SK-N-SH (cell line): ENCODE data around the gene PRF1. TPM values are rescaled to one million over a fixed set of nuclear protein-coding genes. Genes with fewer than 3 reads are reported as not detected.

Source experiments
- CTCF ChIA-PET: fragments of 300-600, 350-600 bp; formaldehyde crosslinking; extraction: SDS; loops from one replicate; lab custom pipeline; 2021; lab: Yijun Ruan, JAX
- POLR2A ChIA-PET: fragments of 350-600 bp; sonication (Branson Sonifier 250); formaldehyde crosslinking; extraction: SDS; loops from one replicate; lab custom pipeline; 2020; ENCODE audit warnings: antibody characterized with exemption, inconsistent platforms; lab: Yijun Ruan, JAX
- DNase-seq: peaks from one replicate; pipeline ENCODE4 v3.0.0; 2012
- H2AFZ ChIP-seq: fragments of 200-600 bp; sonication (generic); 2 replicates; pipeline ENCODE4 v1.8.1; 2016; ENCODE audit warnings: antibody characterized with exemption, mild to moderate bottlenecking, low read depth
- H3F3A ChIP-seq: fragments of 200-600 bp; sonication (generic); replicated peaks from 2 replicates; pipeline ENCODE3; 2016; ENCODE audit warnings: antibody characterized with exemption, mild to moderate bottlenecking; ENCODE audit not compliant: insufficient read depth
- H3K27ac ChIP-seq, 2 experiments: fragments of 200-500 bp in 1 of 2; fragments of 200-600 bp in 1 of 2; sonication (Bioruptor generic) in 1 of 2; sonication (generic), shearing (Covaris generic) in 1 of 2; 2 replicates each; pipeline versions ENCODE4 v1.5.1 to v1.6.1; 2014 to 2016; ENCODE audit warnings: low read depth in 2 of 2, inconsistent platforms in 1 of 2, low read length in 1 of 2, mild to moderate bottlenecking in 1 of 2, mixed read lengths in 1 of 2
- H3K27me3 ChIP-seq: fragments of 200-600 bp; sonication (generic), shearing (Covaris generic); 2 replicates; pipeline ENCODE4 v1.6.1; 2016; ENCODE audit warnings: mixed run types; ENCODE audit not compliant: insufficient read depth
- H3K36me3 ChIP-seq, 2 experiments: fragments of 200-500 bp in 1 of 2; fragments of 200-600 bp in 1 of 2; sonication (Bioruptor generic) in 1 of 2; sonication (generic) in 1 of 2; replicated peaks in 1 of 2; 2 replicates each; pipeline versions ENCODE3 to v1.5.1; 2014 to 2016; ENCODE audit warnings: low read length in 1 of 2, mild to moderate bottlenecking in 1 of 2; ENCODE audit not compliant: insufficient read depth in 2 of 2, control insufficient read depth in 1 of 2
- H3K4me1 ChIP-seq, 2 experiments: fragments of 200-500 bp in 1 of 2; fragments of 200-600 bp in 1 of 2; sonication (Bioruptor generic) in 1 of 2; sonication (generic), shearing (Covaris generic) in 1 of 2; 2 replicates each; pipeline versions ENCODE4 v1.5.1 to v1.6.1; 2014 to 2016; ENCODE audit warnings: low read depth in 1 of 2, low read length in 1 of 2, mixed run types in 1 of 2; ENCODE audit not compliant: insufficient read depth in 2 of 2, control insufficient read depth in 1 of 2
- H3K4me2 ChIP-seq: fragments of 200-600 bp; sonication (generic), shearing (Covaris generic); 2 replicates; pipeline ENCODE4 v1.6.1; 2017; ENCODE audit warnings: mixed run types
- H3K4me3 ChIP-seq, 2 experiments: fragments of 200-500 bp in 1 of 2; fragments of 200-600 bp in 1 of 2; sonication (Bioruptor generic) in 1 of 2; sonication (generic), shearing (Covaris generic) in 1 of 2; 2 replicates each; pipeline versions ENCODE4 v1.5.1 to v1.8.1; 2014 to 2016; ENCODE audit warnings: low read depth in 2 of 2, inconsistent platforms in 1 of 2, low read length in 1 of 2, mild to moderate bottlenecking in 1 of 2, mixed read lengths in 1 of 2, moderate library complexity in 1 of 2
- H3K79me2 ChIP-seq: fragments of 200-600 bp; sonication (generic); 2 replicates; pipeline ENCODE4 v1.8.1; 2017; ENCODE audit warnings: mild to moderate bottlenecking; ENCODE audit not compliant: insufficient read depth
- H3K9ac ChIP-seq: fragments of 200-600 bp; sonication (generic); 2 replicates; pipeline ENCODE4 v1.6.1; 2017; ENCODE audit warnings: mixed run types
- H3K9me2 ChIP-seq: fragments of 200-600 bp; sonication (generic); 2 replicates; pipeline ENCODE4 v1.6.1; 2017; ENCODE audit warnings: mixed run types
- H3K9me3 ChIP-seq: fragments of 200-600 bp; sonication (generic); 2 replicates; pipeline ENCODE4 v1.6.1; 2017; ENCODE audit warnings: mixed run types, mild to moderate bottlenecking, moderate library complexity
- H4K20me1 ChIP-seq: fragments of 200-600 bp; sonication (generic); 2 replicates; pipeline ENCODE4 v1.6.1; 2017; ENCODE audit warnings: mild to moderate bottlenecking, mixed run types; ENCODE audit not compliant: insufficient read depth
- ELF1 ChIP-seq: IDR thresholded peaks from 2 replicates; pipeline ENCODE4 v1.4.0; 2012
- EP300 ChIP-seq, 2 experiments: IDR thresholded peaks; 2 replicates each; pipeline versions ENCODE4 v1.4.0 to v1.6.1; 2012; ENCODE audit warnings: borderline replicate concordance in 1 of 2, low read depth in 1 of 2, low read length in 1 of 2
- FOXM1 ChIP-seq: IDR thresholded peaks from 2 replicates; pipeline ENCODE4 v1.4.0; 2012; ENCODE audit warnings: low read depth, mild to moderate bottlenecking
- MEF2A ChIP-seq: IDR thresholded peaks from 2 replicates; pipeline ENCODE4 v1.4.0; 2012; ENCODE audit warnings: low read depth, borderline replicate concordance
- NFIC ChIP-seq: IDR thresholded peaks from 2 replicates; pipeline ENCODE4 v1.4.0; 2012; ENCODE audit warnings: borderline replicate concordance
- POLR2AphosphoS5 ChIP-seq: IDR thresholded peaks from 2 replicates; pipeline ENCODE4 v1.6.1; 2012; ENCODE audit warnings: low read depth, low read length
- RAD21 ChIP-seq: IDR thresholded peaks from 2 replicates; pipeline ENCODE4 v1.6.1; 2012; ENCODE audit warnings: mild to moderate bottlenecking, low read length
- RFX5 ChIP-seq: IDR thresholded peaks from 2 replicates; pipeline ENCODE4 v1.6.1; 2012; ENCODE audit warnings: mild to moderate bottlenecking, improper control_type of control experiment, low read length
- RXRA ChIP-seq: IDR thresholded peaks from 2 replicates; pipeline ENCODE4 v1.4.0; 2012; ENCODE audit warnings: low read depth, mild to moderate bottlenecking, borderline replicate concordance
- TCF12 ChIP-seq: IDR thresholded peaks from 2 replicates; pipeline ENCODE4 v1.4.0; 2012
- YY1 ChIP-seq: IDR thresholded peaks from 2 replicates; pipeline ENCODE4 v1.4.0; 2012; ENCODE audit warnings: low read depth, mild to moderate bottlenecking
- WGBS: methylation state at CpG from one replicate; pipeline ENCODE4 v1.1.6; 2017; ENCODE audit warnings: low lambda C conversion rate; 5-methylcytosine and 5-hydroxymethylcytosine counted together
- polyA plus RNA-seq, 3 experiments: library from polyadenylated mRNA; depleted of rRNA; stranded (reverse); fragments of >200 nt; gene quantifications; 2 replicates each; pipeline ENCODE4 v1.2.3, GENCODE V29; 2012
- TF ChIP-seq, protein P1 (sequence below): IDR thresholded peaks from 2 replicates; pipeline ENCODE4 v1.4.0; 2012; ENCODE audit warnings: low read depth, borderline replicate concordance
- TF ChIP-seq, protein P2 (sequence below): fragments of 150-350 bp; IDR thresholded peaks from 2 replicates; pipeline ENCODE4 v1.6.1; 2017; ENCODE audit warnings: antibody characterized with exemption, low read length, low read depth, borderline replicate concordance
- TF ChIP-seq, protein P3 (sequence below): IDR thresholded peaks from 2 replicates; pipeline ENCODE4 v1.4.0; 2012; ENCODE audit warnings: low read depth, borderline replicate concordance
- TF ChIP-seq, protein P4 (sequence below): fragments of 150-350 bp; IDR thresholded peaks from 2 replicates; pipeline ENCODE4 v1.6.1; 2016; ENCODE audit warnings: mild to moderate bottlenecking, low read depth, low read length
- TF ChIP-seq, protein P5 (sequence below): fragments of 200-600 bp; sonication (generic); IDR thresholded peaks from 2 replicates; pipeline ENCODE4 v1.6.1; 2017; ENCODE audit warnings: antibody characterized with exemption, mild to moderate bottlenecking, moderate library complexity
- TF ChIP-seq, protein P6 (sequence below): IDR thresholded peaks from 2 replicates; pipeline ENCODE4 v1.4.0; 2012; ENCODE audit warnings: low read depth

The PRF1 gene
- polyA plus RNA-seq, 1 of the 3 experiments (the other 2 are of a cell fraction): not detected

DNA sequence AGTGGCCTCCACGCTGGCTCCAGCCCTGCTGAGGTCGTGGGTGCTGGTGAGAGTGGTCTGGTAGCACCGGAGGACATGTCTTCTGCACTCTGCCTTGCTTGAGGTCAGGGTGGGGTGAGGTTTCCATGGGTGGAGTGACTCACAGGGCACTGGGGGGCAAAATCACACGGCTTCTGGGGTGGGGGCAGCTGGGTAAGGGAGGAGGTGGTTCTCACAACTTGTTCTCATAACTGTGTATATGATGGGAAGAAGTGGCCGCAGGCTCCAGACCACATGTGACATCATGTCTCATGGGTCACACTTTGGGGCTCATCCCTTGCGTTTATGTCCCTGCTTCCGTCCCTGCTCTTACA is 884 bp upstream of the PRF1 start:
- no peaks in the 10 kb centered on the region for H3K9me3 ChIP-seq
- H3K9ac ChIP-seq: no peak overlapping the region
- H4K20me1 ChIP-seq: no peaks in the 10 kb centered on the region
- no peak overlapping the region for H3K27ac ChIP-seq
- TF ChIP-seq, protein P1, sequence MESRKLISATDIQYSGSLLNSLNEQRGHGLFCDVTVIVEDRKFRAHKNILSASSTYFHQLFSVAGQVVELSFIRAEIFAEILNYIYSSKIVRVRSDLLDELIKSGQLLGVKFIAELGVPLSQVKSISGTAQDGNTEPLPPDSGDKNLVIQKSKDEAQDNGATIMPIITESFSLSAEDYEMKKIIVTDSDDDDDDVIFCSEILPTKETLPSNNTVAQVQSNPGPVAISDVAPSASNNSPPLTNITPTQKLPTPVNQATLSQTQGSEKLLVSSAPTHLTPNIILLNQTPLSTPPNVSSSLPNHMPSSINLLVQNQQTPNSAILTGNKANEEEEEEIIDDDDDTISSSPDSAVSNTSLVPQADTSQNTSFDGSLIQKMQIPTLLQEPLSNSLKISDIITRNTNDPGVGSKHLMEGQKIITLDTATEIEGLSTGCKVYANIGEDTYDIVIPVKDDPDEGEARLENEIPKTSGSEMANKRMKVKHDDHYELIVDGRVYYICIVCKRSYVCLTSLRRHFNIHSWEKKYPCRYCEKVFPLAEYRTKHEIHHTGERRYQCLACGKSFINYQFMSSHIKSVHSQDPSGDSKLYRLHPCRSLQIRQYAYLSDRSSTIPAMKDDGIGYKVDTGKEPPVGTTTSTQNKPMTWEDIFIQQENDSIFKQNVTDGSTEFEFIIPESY: no peak
- TF ChIP-seq, protein P2, sequence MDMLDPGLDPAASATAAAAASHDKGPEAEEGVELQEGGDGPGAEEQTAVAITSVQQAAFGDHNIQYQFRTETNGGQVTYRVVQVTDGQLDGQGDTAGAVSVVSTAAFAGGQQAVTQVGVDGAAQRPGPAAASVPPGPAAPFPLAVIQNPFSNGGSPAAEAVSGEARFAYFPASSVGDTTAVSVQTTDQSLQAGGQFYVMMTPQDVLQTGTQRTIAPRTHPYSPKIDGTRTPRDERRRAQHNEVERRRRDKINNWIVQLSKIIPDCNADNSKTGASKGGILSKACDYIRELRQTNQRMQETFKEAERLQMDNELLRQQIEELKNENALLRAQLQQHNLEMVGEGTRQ: no peak
- TF ChIP-seq YY1: no peak
- no peak for TF ChIP-seq RFX5
- TF ChIP-seq ELF1: no peak
- no peak for TF ChIP-seq RXRA
- TF ChIP-seq EP300 (IDR thresholded peaks at IDR 0.05; ENCODE audit: borderline replicate concordance in 1 of 2, low read depth in 1 of 2, low read length in 1 of 2): no peak
- no peak for TF ChIP-seq MEF2A
- no peak for TF ChIP-seq RAD21
- TF ChIP-seq, protein P3, sequence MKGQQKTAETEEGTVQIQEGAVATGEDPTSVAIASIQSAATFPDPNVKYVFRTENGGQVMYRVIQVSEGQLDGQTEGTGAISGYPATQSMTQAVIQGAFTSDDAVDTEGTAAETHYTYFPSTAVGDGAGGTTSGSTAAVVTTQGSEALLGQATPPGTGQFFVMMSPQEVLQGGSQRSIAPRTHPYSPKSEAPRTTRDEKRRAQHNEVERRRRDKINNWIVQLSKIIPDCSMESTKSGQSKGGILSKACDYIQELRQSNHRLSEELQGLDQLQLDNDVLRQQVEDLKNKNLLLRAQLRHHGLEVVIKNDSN: no peak
- TF ChIP-seq, all 33 proteins: peak for 0
- WGBS: 70% methylated on average over 7 of the region's 7 CpGs
- Histone ChIP-seq H3K36me3 (no peaks in the 10 kb centered on the region), H3K79me2 (no peaks in the 10 kb centered on the region), H2AFZ (no peak overlapping the region), H3K9me2 (no peaks in the 10 kb centered on the region), H3K4me3 (no peak overlapping the region), H3K4me2 (no peak overlapping the region), H3K4me1 (peaks cover 0 to 5% of the 10 kb centered on the region in 2 experiments; a peak in 1 of 4 replicates), H3K27me3 (no peaks in the 10 kb centered on the region; the same call in 1 of the 2 replicates), H3F3A (no peaks in the 10 kb centered on the region)
- POLR2A ChIA-PET: no interaction called here
- CTCF ChIA-PET: no interaction called here
- DNase-seq: no peak

DNA sequence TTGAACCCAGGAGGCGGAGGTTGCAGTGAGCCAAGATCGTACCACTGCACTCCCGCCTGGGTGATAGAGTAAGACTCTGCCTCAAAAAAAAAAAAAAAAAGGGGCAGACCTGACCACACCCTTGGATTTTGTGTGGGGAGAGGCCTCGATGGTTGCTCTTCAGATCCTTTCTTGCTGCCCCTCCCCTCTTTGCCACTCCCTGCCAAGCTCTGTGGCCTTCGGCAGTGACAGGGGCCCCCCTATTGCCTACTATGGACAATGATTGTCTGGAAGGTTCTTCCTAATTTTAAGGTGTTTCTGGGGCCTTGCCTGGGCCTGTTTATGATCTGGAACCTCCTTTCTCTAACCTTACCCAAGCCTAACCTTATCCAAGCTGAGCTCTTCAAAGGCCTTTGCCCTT is 795 bp downstream of the PRF1 start:
- no peak for TF ChIP-seq MEF2A
- no peak for TF ChIP-seq TCF12
- no peak for TF ChIP-seq NFIC
- TF ChIP-seq, protein P4, sequence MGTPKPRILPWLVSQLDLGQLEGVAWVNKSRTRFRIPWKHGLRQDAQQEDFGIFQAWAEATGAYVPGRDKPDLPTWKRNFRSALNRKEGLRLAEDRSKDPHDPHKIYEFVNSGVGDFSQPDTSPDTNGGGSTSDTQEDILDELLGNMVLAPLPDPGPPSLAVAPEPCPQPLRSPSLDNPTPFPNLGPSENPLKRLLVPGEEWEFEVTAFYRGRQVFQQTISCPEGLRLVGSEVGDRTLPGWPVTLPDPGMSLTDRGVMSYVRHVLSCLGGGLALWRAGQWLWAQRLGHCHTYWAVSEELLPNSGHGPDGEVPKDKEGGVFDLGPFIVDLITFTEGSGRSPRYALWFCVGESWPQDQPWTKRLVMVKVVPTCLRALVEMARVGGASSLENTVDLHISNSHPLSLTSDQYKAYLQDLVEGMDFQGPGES: no peak
- no peak for TF ChIP-seq FOXM1
- TF ChIP-seq, protein P2: no peak
- TF ChIP-seq, protein P5, sequence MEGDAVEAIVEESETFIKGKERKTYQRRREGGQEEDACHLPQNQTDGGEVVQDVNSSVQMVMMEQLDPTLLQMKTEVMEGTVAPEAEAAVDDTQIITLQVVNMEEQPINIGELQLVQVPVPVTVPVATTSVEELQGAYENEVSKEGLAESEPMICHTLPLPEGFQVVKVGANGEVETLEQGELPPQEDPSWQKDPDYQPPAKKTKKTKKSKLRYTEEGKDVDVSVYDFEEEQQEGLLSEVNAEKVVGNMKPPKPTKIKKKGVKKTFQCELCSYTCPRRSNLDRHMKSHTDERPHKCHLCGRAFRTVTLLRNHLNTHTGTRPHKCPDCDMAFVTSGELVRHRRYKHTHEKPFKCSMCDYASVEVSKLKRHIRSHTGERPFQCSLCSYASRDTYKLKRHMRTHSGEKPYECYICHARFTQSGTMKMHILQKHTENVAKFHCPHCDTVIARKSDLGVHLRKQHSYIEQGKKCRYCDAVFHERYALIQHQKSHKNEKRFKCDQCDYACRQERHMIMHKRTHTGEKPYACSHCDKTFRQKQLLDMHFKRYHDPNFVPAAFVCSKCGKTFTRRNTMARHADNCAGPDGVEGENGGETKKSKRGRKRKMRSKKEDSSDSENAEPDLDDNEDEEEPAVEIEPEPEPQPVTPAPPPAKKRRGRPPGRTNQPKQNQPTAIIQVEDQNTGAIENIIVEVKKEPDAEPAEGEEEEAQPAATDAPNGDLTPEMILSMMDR: no peak
- TF ChIP-seq YY1: no peak
- TF ChIP-seq, protein P6, sequence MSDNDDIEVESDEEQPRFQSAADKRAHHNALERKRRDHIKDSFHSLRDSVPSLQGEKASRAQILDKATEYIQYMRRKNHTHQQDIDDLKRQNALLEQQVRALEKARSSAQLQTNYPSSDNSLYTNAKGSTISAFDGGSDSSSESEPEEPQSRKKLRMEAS: no peak
- no peak for TF ChIP-seq ELF1
- no peak for TF ChIP-seq POLR2AphosphoS5
- TF ChIP-seq, all 33 proteins: peak for 0
- H3K27ac ChIP-seq: no peak overlapping the region
- no peaks in the 10 kb centered on the region for H4K20me1 ChIP-seq
- H3K4me1 ChIP-seq: peaks cover 0 to 12% of the 10 kb centered on the region in 2 experiments; a peak in 1 of 4 replicates
- H2AFZ ChIP-seq: no peak overlapping the region
- ChIA-PET CTCF (interaction anchor here (0.8 to 1.5 kb wide), 3 partner anchors 18 to 158 kb away, joined by 3 to 6 read pairs (median 4); partner anchors contain the start of gene ADAMTS14), POLR2A (no interaction called here)
- no peak overlapping the region for H3K4me2 ChIP-seq
- no peaks in the 10 kb centered on the region for H3F3A ChIP-seq
- no peaks in the 10 kb centered on the region; the same call in 1 of the 2 replicates for H3K27me3 ChIP-seq
- DNase-seq: no peak
- no peak overlapping the region for H3K4me3 ChIP-seq
- WGBS: 87% methylated on average over 5 of the region's 5 CpGs
- H3K9me2 ChIP-seq: no peaks in the 10 kb centered on the region
- no peak overlapping the region for H3K9ac ChIP-seq
- no peaks in the 10 kb centered on the region for H3K9me3 ChIP-seq
- no peaks in the 10 kb centered on the region for H3K36me3 ChIP-seq
- no peaks in the 10 kb centered on the region for H3K79me2 ChIP-seq
